H4 (cell line): ENCODE measurements around the gene BROX. TPM values are rescaled to one million over a fixed set of nuclear protein-coding genes. Genes with fewer than 3 reads are reported as not detected.
A peak's percentile ranks its signal among the peaks of the same experiment; 100 is the strongest.
"Not testable (repeated sequence)": the region's sequence is repeated elsewhere in the genome, so short reads cannot be mapped to it uniquely, and the experiment has no call there.

Experiments
- DNase-seq: peaks from one replicate; pipeline ENCODE4 v3.0.0-alpha.2; 2015; ENCODE audit warnings: low spot score
- total RNA-seq: library from RNA; depleted of rRNA; stranded (reverse); fragments of >200 nt; shearing (Covaris generic); gene quantifications from 2 replicates; pipeline ENCODE4 v1.2.3, GENCODE V29; 2014; rRNA removed

The BROX gene, protein sequence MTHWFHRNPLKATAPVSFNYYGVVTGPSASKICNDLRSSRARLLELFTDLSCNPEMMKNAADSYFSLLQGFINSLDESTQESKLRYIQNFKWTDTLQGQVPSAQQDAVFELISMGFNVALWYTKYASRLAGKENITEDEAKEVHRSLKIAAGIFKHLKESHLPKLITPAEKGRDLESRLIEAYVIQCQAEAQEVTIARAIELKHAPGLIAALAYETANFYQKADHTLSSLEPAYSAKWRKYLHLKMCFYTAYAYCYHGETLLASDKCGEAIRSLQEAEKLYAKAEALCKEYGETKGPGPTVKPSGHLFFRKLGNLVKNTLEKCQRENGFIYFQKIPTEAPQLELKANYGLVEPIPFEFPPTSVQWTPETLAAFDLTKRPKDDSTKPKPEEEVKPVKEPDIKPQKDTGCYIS
- 58.3 and 61.2 TPM in 2 replicates for total RNA-seq

GRCh38 chr1:222712253-222713090 is at the start of gene BROX, which contains the start of gene AIDA:
Gene BROX, plus strand, starts transcription at chr1:222712564. Its CDS starts 3,136 bp downstream, at chr1:222715700.
Gene AIDA, minus strand, starts transcription at chr1:222712491. Its CDS starts 174 bp downstream, at chr1:222712317.
- peak; percentile 70 for DNase-seq

GRCh38 chr1:222663431-222663934 is 48.9 kb upstream of the BROX start:
- DNase-seq, result no peak

DNA sequence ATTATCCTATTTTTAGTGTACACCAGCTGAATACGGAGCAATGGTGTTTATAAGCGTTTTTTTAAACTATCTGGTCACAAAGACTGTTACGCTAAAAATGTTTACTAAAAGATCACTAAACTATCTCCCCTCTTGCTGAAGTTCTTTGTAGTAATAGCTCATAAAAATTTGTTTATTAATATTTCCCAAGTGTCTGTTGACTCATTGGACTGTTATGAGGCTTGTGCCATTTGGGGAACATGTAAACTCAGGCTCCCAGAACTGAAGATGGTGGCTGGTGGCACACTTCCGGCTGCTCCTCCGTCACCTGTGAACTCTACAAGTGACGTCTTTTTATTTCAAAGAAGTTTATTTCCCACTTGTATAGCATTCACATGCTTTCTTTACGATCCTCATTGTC is 46.4 kb upstream of the BROX start:
- DNase-seq, result no peak

GRCh38 chr1:222668184-222668583 is 44.2 kb upstream of the BROX start:
- DNase-seq, result not testable (repeated sequence)

GRCh38 chr1:222669107-222669506 is 43.3 kb upstream of the BROX start:
- DNase-seq, result not testable (repeated sequence)

- DNase-seq, result no peak
Observed at GRCh38 chr1:222670110-222670509, 42.3 kb upstream of the BROX start.

- no peak for DNase-seq
Observed at GRCh38 chr1:222680080-222680479, 32.3 kb upstream of the BROX start.

DNA sequence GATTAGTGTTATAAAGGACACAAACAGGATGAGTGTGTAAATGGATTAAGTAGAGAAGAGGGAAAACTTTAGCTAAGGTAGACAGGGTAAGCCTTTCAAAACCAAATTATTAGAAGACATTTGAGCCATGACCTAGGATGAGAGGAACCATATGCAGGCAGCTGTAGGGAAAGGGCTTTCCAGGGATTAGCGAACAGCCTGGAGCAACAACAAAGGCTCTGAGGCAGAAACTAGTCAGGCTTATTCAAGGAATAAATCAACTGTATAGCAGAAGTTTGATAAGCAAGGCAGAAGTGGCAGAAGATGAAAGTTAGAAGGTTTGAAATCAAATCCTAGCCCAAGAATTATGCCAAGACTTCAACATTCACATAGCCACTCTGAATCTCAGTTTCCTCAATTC is 21.3 kb upstream of the BROX start:
- DNase-seq, result no peak

DNA sequence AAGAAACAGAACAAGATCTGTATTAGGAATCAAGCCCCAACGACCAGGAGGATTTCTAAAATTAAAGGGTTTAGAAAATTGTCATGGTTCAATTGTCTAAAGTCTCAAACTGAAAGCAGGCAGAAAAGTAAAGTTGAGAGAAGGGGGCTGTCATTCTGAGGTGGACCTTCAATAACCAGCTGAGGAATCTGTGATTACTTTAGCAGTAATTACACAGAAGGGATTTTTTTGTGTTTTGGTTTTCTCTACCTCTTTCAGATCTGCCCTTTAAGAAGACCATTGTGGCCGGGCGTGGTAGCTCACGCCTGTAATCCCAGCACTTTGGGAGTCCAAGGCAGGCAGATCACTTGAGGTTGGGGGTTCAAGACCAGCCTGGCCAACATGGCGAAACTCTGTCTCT is 17.4 kb upstream of the BROX start:
- DNase-seq, result no peak

GRCh38 chr1:222696741-222697140 is 15.6 kb upstream of the BROX start:
- no peak for DNase-seq

GRCh38 chr1:222697203-222697602 is 15.2 kb upstream of the BROX start:
- no peak for DNase-seq

DNA sequence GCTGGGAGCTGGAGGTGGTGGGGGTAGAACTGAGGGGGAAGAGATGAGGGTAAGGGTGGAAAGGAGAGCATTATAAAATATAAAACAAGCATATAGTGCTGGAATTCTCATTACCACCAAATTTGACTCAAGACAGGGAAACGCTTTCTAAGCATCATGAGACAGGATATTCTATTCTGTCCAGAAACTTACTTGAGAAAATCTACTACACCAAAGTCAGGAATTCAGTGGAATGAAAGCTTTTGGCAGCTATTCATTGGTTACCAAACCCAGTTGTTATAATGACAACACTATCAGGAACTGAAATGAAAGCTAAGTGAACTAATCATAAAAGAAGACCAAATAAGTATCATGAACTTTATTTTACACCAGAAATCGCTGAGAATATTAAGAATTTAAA is 14.5 kb upstream of the BROX start:
- DNase-seq, result no peak

- DNase-seq, result no peak
Observed at GRCh38 chr1:222702210-222702609, 10.2 kb upstream of the BROX start.

DNA sequence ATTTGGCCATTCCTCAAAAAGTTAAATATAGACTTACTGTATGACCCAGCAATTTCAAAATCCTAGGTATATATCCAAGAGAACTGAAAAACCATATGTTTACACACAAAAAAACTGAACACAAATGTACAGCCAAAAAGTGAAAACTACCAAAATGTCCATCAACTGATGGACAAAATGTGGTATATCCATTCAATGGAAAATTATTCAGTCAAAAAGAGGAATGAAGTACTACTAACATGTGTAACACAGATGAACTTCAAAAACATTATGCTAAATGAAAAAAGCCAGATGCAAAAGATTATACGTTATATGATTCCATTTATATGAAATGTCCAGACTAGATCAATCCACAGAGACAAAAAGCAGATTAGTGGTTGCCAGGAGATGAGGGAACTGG is 8.1 kb upstream of the BROX start:
- DNase-seq, result no peak

DNA sequence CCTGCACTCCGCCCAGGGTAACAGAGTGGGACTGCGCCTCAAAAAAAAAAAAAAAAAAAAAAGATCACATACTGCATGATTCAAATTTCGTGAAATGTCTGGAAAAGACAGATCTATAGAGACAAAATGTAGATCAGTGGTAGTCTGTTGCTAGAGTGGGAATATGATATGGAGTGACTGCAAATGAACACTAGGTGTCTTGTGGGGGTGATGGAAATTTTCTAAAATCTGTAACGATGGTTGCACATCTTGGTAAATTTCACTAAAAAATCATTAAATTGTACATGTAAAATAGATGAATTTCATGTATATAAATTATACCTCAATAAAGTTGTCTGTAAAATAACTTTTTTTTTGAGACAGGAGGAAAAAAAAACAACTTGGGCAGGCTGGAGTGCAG is 5.5 kb upstream of the BROX start:
- no peak for DNase-seq

- DNase-seq, result no peak
Observed at GRCh38 chr1:222709700-222710153, 2.6 kb upstream of the BROX start.

DNA sequence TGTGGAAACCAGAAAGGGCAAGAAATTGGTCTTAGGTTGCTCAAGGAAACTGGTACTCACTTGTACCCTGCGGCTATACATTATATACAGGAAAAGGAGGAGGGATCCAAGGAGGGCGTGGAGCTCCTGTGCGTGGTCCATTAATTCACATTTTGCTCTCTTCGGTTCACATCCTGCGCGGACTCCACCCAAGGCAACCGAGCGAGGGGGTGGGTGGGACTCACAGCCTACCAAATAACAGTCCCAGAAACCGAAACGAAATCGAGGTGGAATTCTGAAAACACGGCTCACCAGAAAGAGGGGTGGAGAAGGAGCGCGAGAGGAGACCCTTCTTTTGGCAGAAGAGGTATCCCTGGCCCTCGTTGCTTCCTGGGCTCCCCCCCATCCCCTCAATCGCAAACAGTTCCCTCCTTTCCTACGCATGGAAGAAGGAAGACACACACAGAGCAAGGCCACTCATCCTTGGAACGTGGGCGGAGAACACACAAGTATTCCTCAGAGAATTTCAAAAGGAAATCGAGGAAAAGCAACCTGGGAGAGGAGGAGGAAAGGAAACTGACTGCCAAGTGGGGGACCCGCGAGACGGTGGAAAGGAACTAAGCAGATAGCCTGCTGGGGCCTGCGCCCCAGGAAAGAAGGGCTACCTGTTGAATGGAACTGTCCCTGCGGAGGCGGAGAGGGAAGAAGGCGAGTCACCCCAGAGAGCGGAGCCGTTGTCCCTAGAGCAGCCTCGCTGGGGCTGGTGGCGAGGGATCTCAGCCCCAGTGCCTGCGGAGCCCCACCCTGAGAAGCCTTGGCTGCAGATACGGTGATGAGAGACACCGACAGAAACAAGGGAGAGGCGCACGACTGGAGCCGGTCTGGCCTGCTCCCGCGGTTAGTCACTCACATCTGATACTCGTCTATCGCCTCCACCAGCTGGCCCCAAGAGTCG is 778 bp upstream of the BROX start:
- DNase-seq, result peak; percentile 52

DNA sequence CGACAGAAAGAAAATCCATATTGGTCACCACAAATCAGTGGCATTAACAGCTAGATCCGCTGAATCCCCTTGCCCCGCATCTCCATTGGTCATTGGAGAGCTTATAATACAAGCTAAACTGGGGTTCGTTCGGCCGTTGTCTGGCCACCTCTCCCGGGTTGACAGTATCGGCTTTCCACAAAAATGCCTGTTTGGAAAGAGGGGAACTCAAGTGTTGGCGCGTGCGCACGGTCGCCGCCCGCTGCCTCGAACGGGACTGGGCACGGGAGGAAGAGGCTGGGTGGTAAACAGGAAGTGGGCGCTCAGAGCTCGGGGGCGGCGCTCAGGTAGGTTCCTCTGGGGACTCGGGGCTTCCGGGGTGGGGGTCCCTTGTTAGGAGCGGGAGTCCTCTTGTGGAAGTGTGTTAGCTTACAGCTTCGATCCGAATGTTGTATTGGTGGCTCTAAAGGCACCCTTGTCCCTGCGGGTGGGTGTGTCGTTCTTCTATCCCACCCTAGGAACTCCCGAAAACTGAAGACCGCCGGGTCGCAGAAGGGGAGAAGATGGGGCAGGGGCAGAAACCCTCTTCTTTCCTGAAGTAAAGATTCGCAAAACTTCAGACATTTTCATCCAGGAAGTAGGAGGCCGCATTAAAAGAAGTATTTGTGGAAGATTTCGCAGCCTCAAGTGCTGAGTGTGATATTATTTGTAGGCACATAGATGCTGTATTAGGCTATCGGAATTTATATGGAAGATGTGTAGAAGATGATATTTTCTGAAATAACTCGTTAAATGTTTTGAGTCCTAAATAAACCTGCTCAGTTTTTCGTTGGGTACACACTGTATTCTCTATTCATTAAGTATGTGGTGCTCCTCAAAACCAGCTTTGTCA is 962 bp downstream of the BROX start:
- peak; percentile 96 for DNase-seq

GRCh38 chr1:222716393-222716792 is 4.0 kb downstream of the BROX start:
- DNase-seq, result no peak

DNA sequence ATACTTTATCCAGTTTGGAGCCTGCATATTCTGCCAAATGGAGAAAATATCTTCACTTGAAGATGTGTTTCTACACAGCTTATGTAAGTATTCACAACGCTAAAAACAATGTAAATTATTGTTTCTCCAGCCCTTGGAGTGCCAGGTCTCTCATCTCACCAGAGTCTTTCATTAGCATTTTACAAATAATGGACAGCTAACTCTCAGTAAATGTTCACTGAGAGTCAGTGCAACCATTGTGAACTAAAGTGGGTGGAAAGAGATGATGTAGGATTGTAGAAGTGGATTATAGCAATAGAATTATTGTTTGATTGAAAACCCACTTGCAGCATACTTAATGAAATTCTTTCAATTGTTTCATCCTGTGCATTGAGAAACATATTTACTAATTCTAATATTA is 16.4 kb downstream of the BROX start:
- DNase-seq, result no peak
